Coronary artery (tissue), 2 donors: ENCODE measurements around the gene HOXA9.

Experiments used
- DNase-seq: peaks from one replicate; pipeline ENCODE4 v3.0.0-alpha.2; 2017; ENCODE audit warnings: low spot score
- H3K27ac ChIP-seq, 2 donors: fragments of 200-600 bp; sonication (generic); one replicate each; pipeline ENCODE4 v1.5.1; 2016 to 2019
- H3K4me3 ChIP-seq: fragments of 200-600 bp; sonication (generic); 2 replicates; pipeline ENCODE4 v1.5.1; 2016; ENCODE audit warnings: mild to moderate bottlenecking, moderate library complexity
- CTCF ChIP-seq: fragments of 200-600 bp; sonication (generic); IDR thresholded peaks from one replicate; pipeline ENCODE4 v1.5.1; 2019; ENCODE audit warnings: antibody characterized with exemption

The HOXA9 gene

DNA sequence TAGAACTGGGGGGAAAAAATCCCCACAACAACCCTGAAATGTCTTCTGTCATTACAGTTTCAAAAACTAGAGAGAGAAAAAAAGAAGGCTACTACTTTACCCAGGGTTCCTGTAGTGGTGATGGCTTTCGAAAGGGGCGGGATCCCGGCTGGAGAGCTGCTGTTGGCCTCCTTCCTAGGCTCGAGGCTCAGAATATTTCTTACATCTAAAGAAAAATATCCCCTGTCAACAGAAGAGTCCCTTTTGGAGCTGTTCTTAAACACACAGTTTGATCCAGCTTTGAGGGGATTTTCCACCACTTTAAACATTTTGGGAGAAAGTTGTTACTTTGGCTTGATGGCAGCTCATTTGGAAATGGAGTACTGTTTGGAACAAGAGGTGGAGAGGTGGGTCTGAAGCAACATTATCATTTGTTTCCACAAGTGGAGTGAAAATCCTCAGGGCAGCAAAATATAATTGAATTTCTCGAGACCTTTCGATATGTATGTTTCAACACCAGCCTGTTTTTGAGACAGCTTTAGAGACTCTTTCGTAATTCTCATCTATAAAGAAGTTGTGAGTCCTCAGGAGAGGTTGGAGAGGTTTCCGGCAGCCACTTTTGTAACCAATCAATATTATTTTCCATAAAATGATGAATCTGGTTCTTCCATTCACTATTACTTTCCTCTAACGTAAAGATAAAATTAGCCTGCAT, 29.5 kb upstream of the HOXA9 start:
- DNase-seq: peak; percentile 1
- no peak for TF ChIP-seq CTCF
- no peak overlapping the region for H3K4me3 ChIP-seq
- no peak overlapping the region for H3K27ac ChIP-seq

DNA sequence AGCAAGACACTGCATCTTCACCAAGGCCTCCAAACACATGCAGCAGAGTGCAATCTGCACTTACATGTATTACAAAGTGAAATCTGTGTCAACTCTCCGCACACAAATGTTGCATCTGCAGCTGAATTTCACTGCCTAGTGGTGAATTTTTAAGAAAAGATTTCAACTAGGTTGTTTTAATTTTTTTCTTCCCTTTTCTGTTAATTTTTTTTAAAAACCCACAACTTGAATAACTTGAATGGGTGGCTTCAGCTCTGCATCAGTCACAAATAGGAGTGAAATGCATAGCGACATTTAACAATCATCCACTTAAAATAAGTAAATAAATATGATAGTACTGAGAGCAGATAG, 28.6 kb upstream of the HOXA9 start:
- TF ChIP-seq CTCF: no peak
- no peak for DNase-seq
- Histone ChIP-seq H3K4me3 (no peak overlapping the region), H3K27ac (no peak overlapping the region)

DNA sequence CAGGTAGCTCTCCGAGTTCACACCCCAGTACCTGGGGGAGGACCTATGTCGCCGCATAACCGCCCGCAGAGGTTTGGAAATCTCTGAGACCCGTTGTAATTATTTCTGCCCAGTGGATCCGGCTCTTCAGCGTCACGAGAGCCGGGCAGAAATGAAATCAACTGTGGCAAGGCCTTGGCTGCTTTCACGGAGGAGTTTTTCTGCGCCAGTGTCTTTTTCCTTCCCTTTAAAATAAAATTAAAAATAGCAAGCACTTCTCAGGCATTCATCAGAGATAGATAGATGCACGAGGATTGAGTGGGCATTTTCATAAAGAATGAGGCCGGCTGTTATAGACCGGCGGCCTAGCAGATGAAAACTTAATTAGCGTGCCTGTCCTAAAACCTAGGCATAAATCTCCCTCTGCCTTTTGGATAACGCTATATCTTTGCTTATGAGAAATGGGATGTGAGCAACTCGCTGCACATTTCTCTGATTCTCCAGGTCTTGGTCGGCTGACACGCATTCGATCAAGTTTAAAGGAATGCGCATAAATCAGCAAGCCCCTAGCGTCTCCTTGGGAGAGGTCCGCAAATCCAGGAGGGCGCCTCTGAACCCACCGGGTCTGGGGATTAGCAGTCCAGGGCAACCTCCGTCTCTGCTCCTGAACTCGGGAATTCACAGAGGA, 28.1 kb upstream of the HOXA9 start:
- peak; percentile 63 for DNase-seq
- Histone ChIP-seq H3K27ac (no peak overlapping the region), H3K4me3 (peak overlapping the region; percentile 65)
- TF ChIP-seq CTCF: no peak

DNA sequence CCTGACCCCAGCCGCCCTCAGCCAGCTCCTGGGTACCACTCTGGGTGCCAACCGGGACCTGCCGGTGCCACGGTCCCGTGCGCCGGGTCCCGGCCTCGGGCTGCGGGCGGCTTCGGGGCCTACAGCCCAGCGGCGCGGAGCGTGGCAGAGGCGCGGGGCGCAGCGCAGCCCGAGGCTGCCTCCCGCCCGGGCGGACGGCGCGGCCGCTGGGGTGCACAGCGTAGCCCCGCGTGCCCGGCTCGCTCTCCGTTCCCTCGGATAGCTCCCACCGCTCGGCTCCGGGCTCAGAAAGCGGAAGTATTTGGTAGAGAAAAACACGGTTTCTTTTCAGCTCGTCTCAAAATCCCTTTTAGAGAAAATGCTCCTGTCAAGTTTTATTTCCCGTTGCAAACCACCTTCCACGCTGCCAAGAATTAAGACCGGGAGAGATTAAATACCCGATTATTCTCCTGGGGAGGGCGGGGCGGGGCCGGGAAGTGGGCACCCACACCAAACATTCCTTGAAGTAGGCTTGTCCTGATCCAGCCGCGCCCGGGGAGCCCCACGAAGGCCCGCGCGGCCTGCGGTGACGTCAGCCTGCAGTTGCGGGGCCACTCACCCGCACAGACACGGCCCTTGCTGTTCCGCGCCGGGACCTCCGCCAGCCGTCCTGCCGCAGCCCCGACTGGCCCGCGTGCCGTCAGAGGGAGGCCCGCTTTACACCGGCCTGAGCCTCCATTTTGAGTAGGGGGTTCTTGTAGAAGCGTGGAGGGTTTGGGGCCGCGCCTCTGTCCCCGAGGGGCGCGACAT, 27.4 kb upstream of the HOXA9 start:
- no peak for TF ChIP-seq CTCF
- Histone ChIP-seq H3K4me3 (peak overlapping the region; percentile 65), H3K27ac (no peak overlapping the region)
- no peak for DNase-seq

DNA sequence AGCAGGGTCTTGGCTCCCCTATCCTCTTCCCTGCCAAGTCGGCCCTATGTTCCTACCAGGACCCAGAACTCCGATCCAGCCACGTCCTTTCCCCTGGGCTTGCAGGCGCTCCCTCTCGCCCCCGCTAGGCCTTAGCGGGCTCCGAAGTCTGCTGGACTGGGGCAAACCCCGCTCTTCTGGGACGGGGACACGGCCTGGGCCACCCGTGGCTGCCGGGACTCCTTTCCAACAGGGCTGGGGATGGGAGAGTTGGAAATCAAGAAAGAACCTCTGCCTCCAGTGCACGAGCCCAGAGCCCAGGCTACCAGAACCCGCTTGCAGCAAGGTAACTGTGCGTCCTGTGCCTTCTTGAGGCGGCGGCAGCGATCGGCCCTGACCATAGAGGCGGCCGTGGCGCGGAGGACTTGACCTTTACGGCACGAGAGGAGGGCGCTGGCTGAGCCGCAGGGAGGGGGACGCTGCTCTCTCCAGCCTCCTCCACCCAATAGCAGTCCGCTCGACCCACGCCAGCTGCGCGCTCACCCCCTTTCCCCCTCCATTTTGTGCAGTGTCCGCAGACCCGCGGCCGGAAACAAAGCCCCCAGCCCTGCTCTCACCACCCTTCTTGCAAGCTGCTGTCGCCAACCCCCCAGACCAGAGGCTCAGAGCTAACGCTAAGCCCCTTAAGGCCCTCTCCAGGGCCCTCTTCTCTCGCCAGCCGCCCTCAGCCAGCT, 26.7 kb upstream of the HOXA9 start:
- Histone ChIP-seq H3K4me3 (peak overlapping the region; percentile 65), H3K27ac (no peak overlapping the region)
- TF ChIP-seq CTCF: no peak
- peak; percentile 70 for DNase-seq

GRCh38 chr7:27191161-27191731, 25.9 kb upstream of the HOXA9 start:
- no peak overlapping the region for H3K27ac ChIP-seq
- DNase-seq: no peak
- TF ChIP-seq CTCF: no peak
- no peak overlapping the region for H3K4me3 ChIP-seq
